HG02852 (cell line): ENCODE measurements around the gene HYPK.
A peak's percentile ranks its signal among the peaks of the same experiment; 100 is the strongest.
"Not testable (repeated sequence)": the region's sequence is repeated elsewhere in the genome, so short reads cannot be mapped to it uniquely, and the experiment has no call there.

Experiments used
- ATAC-seq: cut with Tn5 transposase; IDR thresholded peaks from one replicate; pipeline ENCODE4 v1.9.1; 2021; ENCODE audit warnings: mild to moderate bottlenecking, moderate library complexity; ENCODE audit not compliant: unreplicated experiment

The HYPK gene

GRCh38 chr15:43795197-43795596, 5.2 kb upstream of the HYPK start:
- no peak for ATAC-seq

DNA sequence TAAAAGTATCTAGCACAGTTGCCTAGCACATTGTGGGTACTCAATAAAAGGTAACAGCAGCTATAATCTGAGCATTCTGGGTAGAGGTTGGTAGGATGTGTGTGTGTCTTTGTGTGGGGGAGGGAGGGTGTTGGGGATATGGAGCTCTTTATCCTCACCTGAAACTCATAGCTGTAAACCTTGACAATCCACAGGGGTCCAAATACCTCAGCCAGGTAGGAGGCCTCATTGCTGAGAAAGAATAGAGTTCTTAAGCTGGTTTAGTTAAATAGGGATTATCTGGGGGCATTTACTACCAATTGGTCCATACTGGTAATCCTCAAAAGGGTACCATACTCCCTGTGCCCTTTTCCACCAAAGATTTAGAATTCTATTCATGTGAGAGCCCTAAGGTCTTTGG, 4.4 kb upstream of the HYPK start:
- no peak for ATAC-seq

DNA sequence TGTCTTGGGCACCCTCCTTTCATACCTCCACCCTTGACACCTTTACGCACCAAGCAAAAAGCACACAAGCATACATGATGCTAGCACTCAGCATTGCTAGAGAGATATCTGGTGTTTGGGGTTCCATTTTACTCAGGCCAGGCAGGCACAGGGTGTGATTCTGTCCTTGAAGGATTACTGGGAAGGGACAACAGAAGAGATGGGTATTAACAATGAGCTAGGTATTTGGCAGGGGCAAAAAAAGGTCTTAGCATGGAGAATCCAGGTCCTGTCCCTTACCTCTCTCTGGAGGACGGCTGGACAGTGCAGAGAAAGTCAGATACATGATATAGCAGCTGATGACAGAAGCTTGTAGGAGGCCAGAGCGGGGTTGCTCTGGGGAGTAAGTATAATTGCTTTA, 3.8 kb upstream of the HYPK start:
- no peak for ATAC-seq

GRCh38 chr15:43799209-43799944, 1.0 kb upstream of the HYPK start:
- no peak for ATAC-seq

DNA sequence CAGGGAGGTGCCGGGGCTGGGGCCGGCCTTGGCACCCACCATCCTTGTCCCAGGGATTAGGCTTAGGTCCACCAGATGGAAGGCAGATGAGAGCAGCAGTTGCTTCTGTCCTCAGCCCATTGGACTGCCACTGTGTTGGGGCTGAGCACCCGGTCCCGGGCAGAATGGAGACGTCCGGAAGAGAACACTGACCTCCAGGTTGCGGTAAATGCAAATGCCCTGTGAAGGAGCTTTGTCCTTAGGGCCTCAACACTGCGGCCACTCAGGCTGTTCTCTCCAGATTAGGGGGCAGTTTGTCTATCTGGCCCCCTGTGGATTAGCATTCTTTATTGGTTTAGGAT, 484 bp upstream of the HYPK start, which contains the start of gene SERINC4:
TSS of gene SERINC4 (minus strand) at position 276 of the 341 bp plus-strand sequence. CDS start at position 42, 234 bp downstream.
- ATAC-seq: no peak

DNA sequence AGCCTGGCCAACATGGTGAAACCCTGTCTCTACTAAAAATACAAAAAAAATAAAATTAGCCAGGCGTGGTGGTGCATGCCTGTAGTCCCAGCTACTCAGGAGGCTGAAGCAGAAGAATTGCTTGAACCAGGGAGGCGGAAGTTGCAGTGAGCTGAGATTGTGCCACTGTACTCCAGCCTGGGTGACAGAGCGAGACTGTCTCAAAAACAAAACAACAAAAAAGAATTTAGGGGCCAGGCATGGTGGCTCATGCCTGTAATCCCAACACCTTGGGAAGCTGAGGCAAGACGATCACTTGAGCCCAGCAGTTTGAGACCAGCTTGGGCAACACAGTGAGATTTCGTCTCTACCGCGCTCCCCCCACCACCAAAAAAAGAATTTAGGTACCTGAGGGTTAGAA, 2.3 kb downstream of the HYPK start:
- ATAC-seq: not testable (repeated sequence)

DNA sequence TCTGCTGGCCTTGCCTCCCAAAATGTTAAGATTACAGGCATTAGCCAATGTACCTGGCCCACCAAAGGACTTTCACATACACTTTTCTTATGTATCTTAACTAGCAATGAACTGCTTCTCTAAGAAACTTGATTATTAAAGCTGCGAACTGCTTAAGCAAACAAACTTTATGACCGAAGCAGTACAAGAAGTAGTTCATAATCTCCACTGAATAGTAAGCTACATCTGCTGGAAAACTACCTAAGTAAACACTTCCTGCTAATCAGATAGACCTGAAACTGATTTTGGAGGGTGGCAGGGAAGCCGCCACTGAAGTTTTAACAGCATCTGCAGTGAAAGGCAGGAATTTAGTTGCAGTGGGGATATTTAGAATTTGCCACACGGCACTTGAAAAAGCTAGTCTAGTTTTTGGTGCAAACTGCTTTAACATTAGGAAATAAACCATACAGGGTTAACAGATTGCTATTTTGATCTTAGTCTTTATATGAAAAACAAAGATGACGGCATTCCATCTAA, 8.1 kb downstream of the HYPK start:
- no peak for ATAC-seq

- ATAC-seq: no peak
Observed at GRCh38 chr15:43808960-43809678, 8.7 kb downstream of the HYPK start.

DNA sequence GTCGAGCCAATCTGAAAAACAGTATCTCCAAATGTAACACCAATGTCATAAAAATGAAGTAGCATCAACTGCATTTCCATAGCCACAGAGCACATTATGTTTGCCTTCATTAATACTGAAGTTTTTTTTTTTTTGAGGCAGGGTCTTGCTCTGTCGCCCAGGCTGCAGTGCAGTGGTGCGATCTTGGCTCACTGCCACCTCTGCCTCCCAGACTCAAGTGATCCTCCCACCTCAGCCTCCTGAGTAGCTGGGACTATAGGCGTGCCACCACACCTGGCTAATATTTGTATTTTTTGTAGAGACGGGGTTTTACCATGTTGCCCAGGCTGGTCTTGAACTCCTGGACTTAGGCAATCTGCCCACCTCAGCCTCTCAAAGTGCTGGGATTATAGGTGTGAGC, 14.7 kb downstream of the HYPK start:
- not testable (repeated sequence) for ATAC-seq

DNA sequence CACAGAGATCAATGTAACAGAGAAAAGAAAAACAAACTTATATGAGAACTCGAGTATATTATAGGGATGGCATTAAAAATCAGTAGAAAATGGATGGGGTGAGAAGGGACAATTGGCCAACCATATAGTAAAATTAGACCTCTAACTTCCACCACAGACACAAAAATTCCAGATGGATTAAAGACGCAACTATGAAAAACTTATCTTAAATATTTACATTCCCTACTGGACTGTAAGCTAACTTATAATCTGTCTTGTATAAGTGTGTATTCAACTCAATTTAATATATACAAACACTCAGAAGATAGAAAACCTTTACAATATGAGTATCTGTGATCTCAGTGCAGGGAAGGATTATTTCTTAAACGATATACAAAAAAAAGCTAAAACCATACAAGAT, 21.1 kb downstream of the HYPK start:
- ATAC-seq: no peak

DNA sequence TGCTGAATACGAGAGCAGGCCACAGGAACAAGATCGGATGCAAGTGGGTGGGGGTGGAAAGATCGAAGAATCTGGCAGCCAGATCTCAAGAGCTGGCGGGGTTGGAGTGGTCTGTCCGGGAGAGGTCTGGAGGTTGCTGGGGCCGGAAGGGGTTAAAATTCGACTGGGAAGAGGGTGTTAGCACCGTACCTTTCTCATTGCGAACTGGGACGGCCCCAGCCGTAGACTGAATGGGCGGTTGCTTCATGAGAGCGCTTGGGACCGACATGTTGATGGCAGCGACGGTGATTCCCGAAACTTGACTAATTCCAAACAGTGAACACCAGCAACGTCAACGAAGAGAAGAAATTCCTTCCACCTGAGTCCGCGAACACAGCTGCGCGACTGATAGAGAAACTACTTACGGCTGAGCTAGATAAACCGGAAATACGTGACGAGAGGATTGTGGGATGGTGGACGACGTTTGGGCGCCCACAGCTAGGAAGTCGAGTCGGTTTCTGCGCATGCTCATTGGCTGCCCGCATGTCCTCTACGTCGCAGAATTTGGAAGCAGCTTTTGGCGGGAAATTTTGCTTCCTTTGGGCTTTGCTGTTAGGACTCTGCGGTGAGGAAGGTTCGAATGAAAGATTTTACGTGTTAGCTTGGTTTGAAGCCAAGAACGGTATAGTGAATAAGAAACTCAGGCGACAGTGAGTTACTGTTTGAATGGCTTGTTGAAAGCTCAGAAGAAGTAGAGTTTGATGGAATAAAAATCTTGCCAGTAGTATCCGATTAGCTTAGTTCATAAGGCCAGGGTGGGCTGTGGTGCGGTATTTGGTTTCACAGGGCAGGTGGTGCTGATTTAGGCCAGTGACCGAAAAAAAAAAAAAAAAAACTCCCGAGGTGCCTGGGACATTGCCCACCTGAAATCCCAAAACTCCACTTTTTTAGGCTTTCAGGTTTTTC, 24.2 kb downstream of the HYPK start, which contains the start of gene MFAP1:
TSS of gene MFAP1 (minus strand) at position 389 of the 945 bp plus-strand sequence. CDS start at position 268, 121 bp downstream.
- ATAC-seq: peak; percentile 75

GRCh38 chr15:43825305-43825704, 24.9 kb downstream of the HYPK start:
- not testable (repeated sequence) for ATAC-seq

GRCh38 chr15:43826029-43826507, 25.7 kb downstream of the HYPK start:
- no peak for ATAC-seq

- peak; percentile 54 for ATAC-seq
Observed at GRCh38 chr15:43826508-43827341, 26.3 kb downstream of the HYPK start, which contains the start of gene WDR76. TSS of gene WDR76 (plus strand) at chr15:43827002. CDS start at chr15:43827033, 31 bp downstream.

DNA sequence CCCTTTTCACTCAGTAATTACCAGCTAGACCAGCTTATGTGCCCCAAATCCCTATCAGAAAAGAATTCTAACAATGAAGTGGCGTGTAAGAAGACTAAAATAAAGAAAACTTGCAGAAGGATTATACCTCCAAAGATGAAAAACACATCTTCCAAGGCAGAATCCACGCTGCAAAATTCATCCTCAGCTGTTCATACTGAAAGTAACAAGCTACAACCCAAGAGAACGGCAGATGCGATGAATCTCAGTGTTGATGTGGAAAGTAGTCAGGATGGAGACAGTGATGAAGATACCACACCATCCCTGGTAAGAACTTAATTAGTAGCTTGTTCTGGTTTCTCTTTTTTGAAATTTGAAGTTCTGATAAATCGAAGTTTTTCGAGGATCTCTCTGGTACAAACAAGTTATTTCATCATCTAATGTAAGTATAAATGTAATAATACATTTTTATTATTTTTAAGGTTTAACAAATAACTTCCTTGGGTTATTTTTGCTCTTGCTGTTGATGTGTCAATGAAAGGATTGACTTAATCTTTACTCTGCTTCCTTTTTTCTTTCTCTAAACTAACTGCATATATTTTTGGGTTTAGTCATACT, 27.8 kb downstream of the HYPK start:
- ATAC-seq: no peak

DNA sequence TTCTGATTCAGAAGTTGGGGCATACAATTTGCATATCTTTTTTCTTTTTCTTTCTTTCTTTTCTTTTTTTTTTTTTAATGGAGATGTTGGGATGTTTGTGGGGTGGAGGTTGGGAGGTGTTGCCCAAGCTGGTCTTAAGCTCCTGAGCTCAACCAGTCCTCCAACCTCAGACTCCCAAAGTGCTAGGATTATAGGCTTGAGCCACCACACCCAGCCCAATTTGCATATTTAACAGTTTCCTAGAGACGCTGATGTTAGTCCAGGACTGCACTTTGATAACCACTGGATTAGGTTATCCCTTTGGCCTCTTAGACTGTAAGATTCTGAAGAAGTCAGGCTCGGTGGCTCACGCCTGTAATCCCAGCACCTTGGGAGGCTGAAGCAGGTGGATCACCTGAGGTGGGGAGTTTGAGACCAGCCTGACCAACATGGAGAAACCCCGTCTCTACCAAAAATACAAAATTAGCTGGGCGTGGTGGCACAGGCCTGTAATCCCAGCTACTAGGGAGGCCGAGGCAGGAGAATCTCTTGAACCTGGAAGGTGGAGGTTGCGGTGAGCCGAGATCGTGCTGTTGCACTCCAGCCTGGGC, 29.6 kb downstream of the HYPK start:
- not testable (repeated sequence) for ATAC-seq

- not testable (repeated sequence) for ATAC-seq
Observed at GRCh38 chr15:43830691-43831275, 30.4 kb downstream of the HYPK start.

DNA sequence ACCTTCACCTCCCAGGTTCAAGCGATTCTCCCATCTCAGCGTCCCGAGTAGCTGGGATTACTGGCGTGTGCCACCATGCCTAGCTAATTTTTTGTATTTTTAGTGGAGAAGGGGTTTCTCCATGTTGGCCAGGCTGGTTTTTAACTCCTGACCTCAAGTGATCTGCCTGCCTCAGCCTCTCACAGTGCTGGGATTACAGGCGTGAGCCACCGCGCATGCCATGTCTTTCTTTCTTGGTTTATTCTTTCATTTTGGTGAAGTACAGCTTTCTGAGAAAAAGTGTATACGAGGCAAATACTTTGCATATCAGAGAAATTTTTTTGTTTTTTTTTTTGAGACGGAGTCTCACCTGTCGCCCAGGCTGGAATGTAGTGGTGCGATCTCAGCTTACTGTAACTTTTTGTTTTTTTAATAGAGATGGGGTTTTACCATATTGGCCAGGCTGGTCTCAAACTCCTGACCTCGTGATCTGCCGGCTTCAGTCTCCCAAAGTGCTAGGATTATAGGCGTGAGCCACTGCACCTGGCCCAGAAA, 31.2 kb downstream of the HYPK start:
- ATAC-seq: not testable (repeated sequence)
